ENCODE data around the gene TMEM190. TPM values are rescaled to one million over a fixed set of nuclear protein-coding genes. Genes with fewer than 3 reads are reported as not detected.
A peak's percentile ranks its signal among the peaks of the same experiment; 100 is the strongest.

TMEM190 gene
- polyA plus RNA-seq, 1 experiment, result 0.32 TPM

GRCh38 chr19:55369653-55370304 is 6.8 kb upstream of the TMEM190 start:
- H3K27me3 ChIP-seq (ENCODE audit: control insufficient read depth, insufficient read depth, low read length), result no peaks in the 10 kb centered on the region
- peak; percentile 42 for DNase-seq (ENCODE audit: low read depth, low spot score)

DNA sequence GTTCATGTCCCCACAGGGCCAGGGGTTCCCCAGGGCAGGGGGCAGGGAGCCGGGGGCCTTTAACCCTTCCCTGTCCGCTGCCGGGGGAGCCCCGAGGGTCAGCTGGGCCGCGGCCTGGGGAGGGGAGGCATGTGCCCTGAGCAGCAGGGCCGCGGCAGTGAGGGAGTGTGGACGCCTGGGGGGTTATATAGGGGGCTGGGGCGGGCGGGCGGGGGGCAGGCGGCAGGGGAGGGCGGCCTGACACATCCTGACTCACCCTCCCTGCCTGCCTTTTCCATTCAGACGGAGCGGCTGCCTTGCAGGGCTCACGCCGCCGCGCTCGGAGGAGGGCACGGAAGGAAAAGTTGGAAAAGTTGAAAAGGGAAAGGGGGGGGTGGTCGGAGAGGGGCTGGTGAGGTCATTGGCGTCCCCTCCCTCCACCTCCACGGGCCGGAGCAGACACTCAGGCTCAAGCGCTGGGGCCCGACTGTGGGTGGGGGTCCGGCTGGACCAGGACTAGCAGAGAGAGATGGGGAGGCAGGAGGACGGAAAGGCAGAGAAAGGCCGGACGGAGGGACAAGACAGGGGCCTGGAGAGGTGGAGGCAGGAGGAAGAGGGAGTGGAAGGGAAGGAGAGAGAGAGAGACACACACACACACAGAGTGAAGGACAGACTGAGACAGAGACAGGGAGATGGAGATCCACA is 6.2 kb upstream of the TMEM190 start, which contains the start of gene IL11:
Gene IL11 (minus strand): TSS at position 159 of the 684 bp plus-strand sequence. CDS start 153 bp downstream, at position 6.
- Histone ChIP-seq H3K27me3 (ENCODE audit: control insufficient read depth, insufficient read depth, low read length) (no peaks in the 10 kb centered on the region), H3K9me3 (ENCODE audit: control insufficient read depth, insufficient read depth, low read length) (no peaks in the 10 kb centered on the region; the same call in 1 of the 2 replicates), H3K4me3 (ENCODE audit: low read depth, low read length) (peak within 1 kb of the TSS; percentile 76), H3K27ac (ENCODE audit: low read depth, low read length) (peak within 1 kb of the TSS; percentile 85)
- no peak for DNase-seq (ENCODE audit: low read depth, low spot score)
- TF ChIP-seq, protein P1, sequence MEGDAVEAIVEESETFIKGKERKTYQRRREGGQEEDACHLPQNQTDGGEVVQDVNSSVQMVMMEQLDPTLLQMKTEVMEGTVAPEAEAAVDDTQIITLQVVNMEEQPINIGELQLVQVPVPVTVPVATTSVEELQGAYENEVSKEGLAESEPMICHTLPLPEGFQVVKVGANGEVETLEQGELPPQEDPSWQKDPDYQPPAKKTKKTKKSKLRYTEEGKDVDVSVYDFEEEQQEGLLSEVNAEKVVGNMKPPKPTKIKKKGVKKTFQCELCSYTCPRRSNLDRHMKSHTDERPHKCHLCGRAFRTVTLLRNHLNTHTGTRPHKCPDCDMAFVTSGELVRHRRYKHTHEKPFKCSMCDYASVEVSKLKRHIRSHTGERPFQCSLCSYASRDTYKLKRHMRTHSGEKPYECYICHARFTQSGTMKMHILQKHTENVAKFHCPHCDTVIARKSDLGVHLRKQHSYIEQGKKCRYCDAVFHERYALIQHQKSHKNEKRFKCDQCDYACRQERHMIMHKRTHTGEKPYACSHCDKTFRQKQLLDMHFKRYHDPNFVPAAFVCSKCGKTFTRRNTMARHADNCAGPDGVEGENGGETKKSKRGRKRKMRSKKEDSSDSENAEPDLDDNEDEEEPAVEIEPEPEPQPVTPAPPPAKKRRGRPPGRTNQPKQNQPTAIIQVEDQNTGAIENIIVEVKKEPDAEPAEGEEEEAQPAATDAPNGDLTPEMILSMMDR (IDR thresholded peaks at IDR 0.05; ENCODE audit: low read depth, low read length), result no peak
- POLR2A ChIA-PET, result interaction anchor here (1.0 to 3.0 kb wide), 7 partner anchors 13 to 284 kb away, joined by 3 to 27 read pairs (median 6); partner anchors contain the start of genes KMT5C, TMEM238, U2AF2 and UBE2S
- CTCF ChIA-PET, result no interaction called here

More at GRCh38 chr19:55369653-55370304, 6.8 kb upstream of the TMEM190 start:
- TF ChIP-seq, protein P1 (IDR thresholded peaks at IDR 0.05; ENCODE audit: low read depth, low read length), result no peak
- ChIA-PET POLR2A (interaction anchor here (1.0 to 3.0 kb wide), 8 partner anchors 14 to 285 kb away, joined by 3 to 27 read pairs (median 6); partner anchors contain the start of genes KMT5C, TMEM238, U2AF2 and UBE2S), CTCF (no interaction called here)
- Histone ChIP-seq H3K27ac (ENCODE audit: low read depth, low read length) (peak overlapping the region; percentile 85), H3K9me3 (ENCODE audit: control insufficient read depth, insufficient read depth, low read length) (no peaks in the 10 kb centered on the region; the same call in 1 of the 2 replicates), H3K4me3 (ENCODE audit: low read depth, low read length) (peak overlapping the region; percentile 76)

GRCh38 chr19:55372316-55373081 is 4.1 kb upstream of the TMEM190 start:
- ChIA-PET POLR2A (interaction anchor here (0.8 to 2.1 kb wide), 6 partner anchors 8 to 62 kb away, joined by 3 to 13 read pairs (median 4); partner anchors contain the start of gene UBE2S), CTCF (interaction anchor here (1.5 to 1.6 kb wide), 2 partner anchors 71 to 131 kb away, joined by 3 read pairs; no protein-coding TSS in a partner anchor)
- H3K9me3 ChIP-seq (ENCODE audit: control insufficient read depth, insufficient read depth, low read length), result no peaks in the 10 kb centered on the region; the same call in 1 of the 2 replicates
- DNase-seq (ENCODE audit: low read depth, low spot score), result no peak
- no peak overlapping the region for H3K4me3 ChIP-seq (ENCODE audit: low read depth, low read length)
- TF ChIP-seq, protein P1 (IDR thresholded peaks at IDR 0.05; ENCODE audit: low read depth, low read length), result no peak
- H3K27ac ChIP-seq (ENCODE audit: low read depth, low read length), result peak overlapping the region; percentile 61
- H3K27me3 ChIP-seq (ENCODE audit: control insufficient read depth, insufficient read depth, low read length), result no peaks in the 10 kb centered on the region

DNA sequence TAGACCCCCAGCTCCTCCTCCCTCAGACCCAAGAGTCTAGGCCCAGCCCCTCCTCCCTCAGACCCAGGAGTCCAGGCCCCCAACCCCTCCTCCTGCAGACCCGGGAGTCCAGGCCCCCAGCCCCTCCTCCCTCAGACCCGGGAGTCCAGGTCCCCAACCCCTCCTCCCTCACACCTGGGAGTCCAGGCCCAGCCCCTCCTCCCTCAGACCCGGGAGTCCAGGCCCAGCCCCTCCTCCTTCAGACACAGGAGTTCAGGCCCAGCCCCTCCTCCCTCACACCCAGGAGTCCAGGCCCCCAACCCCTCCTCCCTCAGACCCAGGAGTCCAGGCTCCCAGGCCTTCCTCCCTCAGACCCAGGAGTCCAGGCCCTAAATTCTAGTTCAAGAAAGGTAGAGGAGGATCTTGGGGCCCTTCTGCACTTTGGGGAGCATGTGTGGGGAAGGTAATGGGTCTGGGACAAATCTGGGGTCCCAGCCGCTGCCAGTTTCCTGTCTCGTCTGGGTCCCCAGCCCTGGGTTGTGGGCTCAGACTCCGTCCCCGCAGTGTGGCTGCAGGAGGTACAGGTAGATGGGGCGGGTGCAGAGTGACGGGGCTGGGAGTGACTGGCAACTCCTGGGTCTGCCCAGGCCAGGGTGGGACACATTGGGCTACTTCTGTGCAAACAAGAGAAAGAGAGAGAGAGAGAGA is 3.2 kb upstream of the TMEM190 start:
- Histone ChIP-seq H3K4me3 (ENCODE audit: low read depth, low read length) (no peak overlapping the region), H3K27me3 (ENCODE audit: control insufficient read depth, insufficient read depth, low read length) (no peaks in the 10 kb centered on the region), H3K9me3 (ENCODE audit: control insufficient read depth, insufficient read depth, low read length) (no peaks in the 10 kb centered on the region; the same call in 1 of the 2 replicates), H3K27ac (ENCODE audit: low read depth, low read length) (peak overlapping the region; percentile 87)
- TF ChIP-seq, protein P1 (IDR thresholded peaks at IDR 0.05; ENCODE audit: low read depth, low read length), result no peak
- CTCF ChIA-PET, result interaction anchor here (1.6 kb wide), 1 partner anchor 72 kb away, joined by 3 read pairs; no protein-coding TSS in a partner anchor
- no peak for DNase-seq (ENCODE audit: low read depth, low spot score)
- POLR2A ChIA-PET, result interaction anchor here (0.8 to 2.1 kb wide), 8 partner anchors 9 to 63 kb away, joined by 3 to 13 read pairs (median 4); partner anchors contain the start of genes TMEM238 and UBE2S
